Epidermal melanocyte (primary cell): ENCODE results near the gene SPC24.
"Not testable (repeated sequence)": the region's sequence is repeated elsewhere in the genome, so short reads cannot be mapped to it uniquely, and the experiment has no call there.

Source experiments
- DNase-seq: peaks from one replicate; pipeline ENCODE4 v3.0.0; 2011; ENCODE audit warnings: low spot score; ENCODE audit not compliant: insufficient read length

Gene SPC24

GRCh38 chr19:11097367-11097766 lies 58.2 kb downstream of the SPC24 start:
- DNase-seq: not testable (repeated sequence)

DNA sequence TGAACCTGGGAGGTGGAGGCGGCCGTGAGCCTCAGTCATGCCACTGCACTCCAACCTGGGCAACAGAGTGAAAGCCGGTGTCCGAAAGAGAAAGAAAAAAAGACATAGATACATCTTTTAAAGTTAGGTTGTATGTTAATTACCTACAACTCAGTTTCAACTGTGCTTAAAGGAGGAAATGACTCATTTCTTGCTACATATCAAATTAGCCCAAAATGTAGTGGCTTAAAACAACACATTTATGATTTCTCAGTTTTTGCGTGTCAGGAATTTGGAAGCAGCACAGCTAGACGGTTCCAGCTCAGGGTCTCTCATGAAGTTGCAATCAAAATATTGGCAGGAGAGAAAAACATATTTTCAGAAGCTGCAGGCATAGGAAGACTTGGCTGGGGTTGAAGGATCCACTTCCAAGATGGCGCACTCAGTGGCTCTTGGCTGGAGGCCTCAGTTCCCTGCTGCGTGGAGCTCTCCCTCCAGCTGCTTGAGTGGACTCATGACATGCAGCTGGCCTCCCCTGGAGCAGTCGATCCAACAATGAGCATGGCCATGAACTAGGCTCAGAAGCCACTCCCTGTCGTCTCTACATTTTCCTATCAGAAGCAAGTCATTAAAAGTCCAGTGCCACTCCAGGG lies 59.3 kb downstream of the SPC24 start:
- no peak for DNase-seq
